ENCODE measurements around the gene ENTPD6.

The ENTPD6 gene

GRCh38 chr20:25244976-25245375 lies 49.5 kb downstream of the ENTPD6 start:
- H3K4me3 Mint-ChIP-seq, result peak overlapping the region; percentile 2 to 46 (median 30)
- no peaks in the 10 kb centered on the region for H3K36me3 Mint-ChIP-seq (ENCODE audit: low read depth)
- no peak overlapping the region for H3K27ac Mint-ChIP-seq
- peaks cover 31% of the 10 kb centered on the region for H3K4me1 Mint-ChIP-seq
- H3K27me3 Mint-ChIP-seq (ENCODE audit: low read depth), result no peaks in the 10 kb centered on the region
- TF ChIP-seq CTCF (IDR thresholded peaks at IDR 0.05; ENCODE audit: unreplicated experiment in 3 of 3), result no peak
- no peaks in the 10 kb centered on the region for H3K9me3 Mint-ChIP-seq

GRCh38 chr20:25245461-25245860 lies 49.9 kb downstream of the ENTPD6 start:
- H3K27ac Mint-ChIP-seq, result no peak overlapping the region
- no peaks in the 10 kb centered on the region for H3K36me3 Mint-ChIP-seq (ENCODE audit: low read depth)
- H3K9me3 Mint-ChIP-seq, result no peaks in the 10 kb centered on the region
- H3K27me3 Mint-ChIP-seq (ENCODE audit: low read depth), result no peaks in the 10 kb centered on the region
- peaks cover 36% of the 10 kb centered on the region for H3K4me1 Mint-ChIP-seq
- TF ChIP-seq CTCF (IDR thresholded peaks at IDR 0.05; ENCODE audit: unreplicated experiment in 3 of 3), result no peak
- H3K4me3 Mint-ChIP-seq, result peak overlapping the region; percentile 22 to 46 (median 30)

GRCh38 chr20:25246182-25246999 lies 50.9 kb downstream of the ENTPD6 start:
- peaks cover 4% of the 10 kb centered on the region for H3K36me3 Mint-ChIP-seq (ENCODE audit: low read depth)
- H3K27ac Mint-ChIP-seq, result peak overlapping the region in 1 of 3 experiments; percentile 84
- TF ChIP-seq CTCF (IDR thresholded peaks at IDR 0.05; ENCODE audit: unreplicated experiment in 3 of 3), result no peak
- H3K4me3 Mint-ChIP-seq, result peak overlapping the region; percentile 91 to 96 (median 95)
- no peaks in the 10 kb centered on the region for H3K27me3 Mint-ChIP-seq (ENCODE audit: low read depth)
- H3K4me1 Mint-ChIP-seq, result peaks cover 38% of the 10 kb centered on the region
- H3K9me3 Mint-ChIP-seq, result no peaks in the 10 kb centered on the region

GRCh38 chr20:25247000-25247517 lies 51.5 kb downstream of the ENTPD6 start:
- no peaks in the 10 kb centered on the region for H3K9me3 Mint-ChIP-seq
- peaks cover 40% of the 10 kb centered on the region for H3K4me1 Mint-ChIP-seq
- peak overlapping the region; percentile 91 to 96 (median 95) for H3K4me3 Mint-ChIP-seq
- peaks cover 4% of the 10 kb centered on the region for H3K36me3 Mint-ChIP-seq (ENCODE audit: low read depth)
- no peaks in the 10 kb centered on the region for H3K27me3 Mint-ChIP-seq (ENCODE audit: low read depth)
- H3K27ac Mint-ChIP-seq, result peak overlapping the region in 2 of 3 experiments; percentile 84 to 92
- peak; percentile 31 to 34 (median 34) for TF ChIP-seq CTCF (IDR thresholded peaks at IDR 0.05; ENCODE audit: unreplicated experiment in 3 of 3)

- Mint-ChIP-seq H3K4me1 (peaks cover 42% of the 10 kb centered on the region), H3K27me3 (ENCODE audit: low read depth) (no peaks in the 10 kb centered on the region), H3K4me3 (peak overlapping the region; percentile 95 to 96 (median 95)), H3K9me3 (no peaks in the 10 kb centered on the region), H3K27ac (peak overlapping the region; percentile 77 to 92 (median 84)), H3K36me3 (ENCODE audit: low read depth) (peaks cover 4% of the 10 kb centered on the region)
- no peak for TF ChIP-seq CTCF (IDR thresholded peaks at IDR 0.05; ENCODE audit: unreplicated experiment in 3 of 3)
Measured at GRCh38 chr20:25247518-25247955, 52.0 kb downstream of the ENTPD6 start.

All from nephron (organoid).